ENCODE data around the gene LGR4. TPM values are rescaled to one million over a fixed set of nuclear protein-coding genes. Genes with fewer than 3 reads are reported as not detected.

Gene LGR4
- total RNA-seq, 1 donor, result 11.2 TPM

DNA sequence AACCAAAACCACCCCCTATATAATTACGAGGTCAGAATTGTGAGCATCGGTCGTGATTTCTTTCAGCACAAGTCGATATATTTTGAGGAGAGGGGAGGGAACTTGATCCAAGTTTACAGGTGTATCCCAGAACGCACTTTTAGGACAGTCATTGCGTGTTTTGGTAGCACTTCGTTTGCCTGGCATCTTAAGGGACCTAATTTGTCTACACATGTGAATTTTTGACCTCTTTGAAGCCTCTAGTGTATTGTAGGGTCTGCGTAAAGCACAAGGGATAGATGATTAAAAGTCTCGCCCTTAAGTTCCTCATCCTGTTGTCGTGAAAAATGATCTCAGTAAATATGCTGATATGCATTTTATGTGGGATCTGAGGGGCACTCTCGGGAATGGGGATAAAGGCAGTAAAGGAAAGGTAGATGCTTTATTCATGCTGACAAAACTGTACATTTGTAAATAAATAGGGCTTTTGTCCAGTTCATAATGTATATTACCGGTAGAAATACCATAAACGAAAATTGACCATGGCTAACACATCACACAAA, 108.9 kb downstream of the LGR4 start:
- TF ChIP-seq CTCF (IDR thresholded peaks at IDR 0.05; ENCODE audit: insufficient read depth, low read depth, low read length), result no peak
- DNase-seq (ENCODE audit: low read depth), result no peak
- H3K4me3 ChIP-seq (ENCODE audit: low read depth, low read length), result peak overlapping the region; percentile 78

- TF ChIP-seq CTCF (IDR thresholded peaks at IDR 0.05; ENCODE audit: insufficient read depth, low read depth, low read length), result no peak
- H3K4me3 ChIP-seq (ENCODE audit: low read depth, low read length), result peak within 1 kb of the TSS; percentile 78
- DNase-seq (ENCODE audit: low read depth), result peak; percentile 92
Observed at GRCh38 chr11:27362749-27363575, 109.6 kb downstream of the LGR4 start, which contains the start of gene CCDC34. CCDC34 (minus strand) TSS chr11:27363215; CDS start chr11:27363194, 21 bp downstream.

DNA sequence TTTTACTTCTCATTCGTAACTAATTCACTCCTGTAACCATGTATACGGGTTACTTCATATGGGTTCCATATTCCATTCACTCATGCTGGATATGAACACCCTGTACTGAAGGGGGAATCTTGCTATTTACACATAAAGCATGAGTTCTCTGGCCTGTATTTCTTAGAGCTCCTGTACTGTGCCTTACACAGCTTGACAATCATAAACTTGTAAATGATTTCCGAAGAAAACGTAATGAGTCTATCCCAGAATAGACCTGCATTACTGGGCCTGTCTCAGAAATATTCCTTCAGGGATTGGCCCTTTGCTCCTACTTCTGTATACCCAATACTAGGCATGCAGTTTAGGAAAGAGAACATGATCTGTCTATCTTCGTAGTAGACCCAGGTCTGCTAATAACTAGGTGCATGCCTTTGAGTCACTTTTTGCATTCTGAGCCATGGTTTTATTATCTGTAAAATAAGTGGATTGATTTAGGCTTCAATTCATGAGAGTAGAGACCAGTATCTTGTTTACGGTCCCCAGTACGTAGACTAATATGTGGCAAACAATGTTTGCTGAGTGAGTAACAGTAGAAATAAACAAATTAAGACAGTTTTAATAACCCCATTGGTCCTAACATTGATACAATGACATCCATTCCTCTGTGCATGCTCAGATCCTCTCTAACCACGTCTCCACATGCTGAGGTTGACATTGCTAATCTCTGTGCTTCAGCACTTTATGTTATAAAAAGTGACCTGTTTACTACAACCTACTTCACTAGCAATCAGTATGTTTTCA, 110.8 kb downstream of the LGR4 start:
- peak overlapping the region; percentile 78 for H3K4me3 ChIP-seq (ENCODE audit: low read depth, low read length)
- DNase-seq (ENCODE audit: low read depth), result no peak
- no peak for TF ChIP-seq CTCF (IDR thresholded peaks at IDR 0.05; ENCODE audit: insufficient read depth, low read depth, low read length)

- no peak overlapping the region for H3K4me3 ChIP-seq (ENCODE audit: low read depth, low read length)
- no peak for TF ChIP-seq CTCF (IDR thresholded peaks at IDR 0.05; ENCODE audit: insufficient read depth, low read depth, low read length)
- DNase-seq (ENCODE audit: low read depth), result peak; percentile 36
Observed at GRCh38 chr11:27358296-27358695, 114.3 kb downstream of the LGR4 start.

DNA sequence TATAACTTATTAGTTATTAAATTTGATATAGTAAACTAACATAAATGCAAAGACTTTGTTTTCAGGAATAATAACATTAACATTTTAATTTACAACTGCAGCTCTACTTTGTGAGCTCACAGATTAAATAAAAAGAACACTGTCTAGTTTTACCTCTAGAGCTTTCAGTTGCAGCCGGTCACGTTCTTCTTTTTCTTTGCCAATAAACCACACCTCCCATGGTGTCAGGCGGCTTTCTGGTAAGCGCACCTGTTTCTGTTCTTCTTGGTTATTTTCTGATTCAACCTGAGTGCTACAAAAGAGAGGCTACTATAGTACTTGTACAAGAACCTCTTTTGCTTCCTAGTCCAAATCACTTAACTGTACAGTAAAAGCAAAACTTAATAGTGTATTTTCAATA, 115.3 kb downstream of the LGR4 start:
- no peak for DNase-seq (ENCODE audit: low read depth)
- H3K4me3 ChIP-seq (ENCODE audit: low read depth, low read length), result no peak overlapping the region
- TF ChIP-seq CTCF (IDR thresholded peaks at IDR 0.05; ENCODE audit: insufficient read depth, low read depth, low read length), result no peak

- no peak for TF ChIP-seq CTCF (IDR thresholded peaks at IDR 0.05; ENCODE audit: insufficient read depth, low read depth, low read length)
- H3K4me3 ChIP-seq (ENCODE audit: low read depth, low read length), result no peak overlapping the region
Observed at GRCh38 chr11:27356624-27357222, 115.9 kb downstream of the LGR4 start.

More at GRCh38 chr11:27356624-27357222, 115.9 kb downstream of the LGR4 start:
- DNase-seq (ENCODE audit: low read depth), result no peak
